ENCODE measurements around the gene MTA1.

The MTA1 gene

GRCh38 chr14:105471823-105472485 is 52.3 kb downstream of the MTA1 start:
- no peak for TF ChIP-seq EZH2phosphoT487 (conservative IDR thresholded peaks at IDR 0.05; ENCODE audit: low read length)
- TF ChIP-seq CTCF (IDR thresholded peaks at IDR 0.05; ENCODE audit: insufficient read depth, low read length, poor library complexity, severe bottlenecking), result no peak
- H3K4me3 ChIP-seq (ENCODE audit: insufficient read depth, low read length, poor library complexity, severe bottlenecking), result no peak overlapping the region
- no peaks in the 10 kb centered on the region for H3K9me2 ChIP-seq (replicated peaks; ENCODE audit: insufficient read depth, low read length)
- H3K9me3 ChIP-seq (ENCODE audit: insufficient read depth, low read length), result no peaks in the 10 kb centered on the region
- no peaks in the 10 kb centered on the region for H3K27me3 ChIP-seq (ENCODE audit: low read length)
- no peak overlapping the region for H3K9ac ChIP-seq (ENCODE audit: low read length)
- no peaks in the 10 kb centered on the region for H3K36me3 ChIP-seq (ENCODE audit: low read length)
- H4K20me1 ChIP-seq (ENCODE audit: low read depth, low read length), result no peaks in the 10 kb centered on the region
- H3K27ac ChIP-seq (ENCODE audit: low read depth, low read length), result no peak overlapping the region
- H3K4me2 ChIP-seq (ENCODE audit: low read depth, low read length, poor library complexity, severe bottlenecking), result no peak overlapping the region
- peaks cover 5% of the 10 kb centered on the region for H3F3A ChIP-seq (ENCODE audit: insufficient read depth)
- H2AFZ ChIP-seq (ENCODE audit: low read depth, low read length, severe bottlenecking), result no peak overlapping the region
- no peaks in the 10 kb centered on the region for H3K79me2 ChIP-seq (ENCODE audit: insufficient read depth, low read length)

GRCh38 chr14:105472486-105472991 is 52.9 kb downstream of the MTA1 start:
- Histone ChIP-seq H3F3A (ENCODE audit: insufficient read depth) (peaks cover 5% of the 10 kb centered on the region), H3K36me3 (ENCODE audit: low read length) (no peaks in the 10 kb centered on the region), H2AFZ (ENCODE audit: low read depth, low read length, severe bottlenecking) (no peak overlapping the region), H3K4me3 (ENCODE audit: insufficient read depth, low read length, poor library complexity, severe bottlenecking) (no peak overlapping the region), H3K9me2 (replicated peaks; ENCODE audit: insufficient read depth, low read length) (no peaks in the 10 kb centered on the region), H3K27me3 (ENCODE audit: low read length) (no peaks in the 10 kb centered on the region), H3K79me2 (ENCODE audit: insufficient read depth, low read length) (no peaks in the 10 kb centered on the region), H3K9ac (ENCODE audit: low read length) (no peak overlapping the region), H4K20me1 (ENCODE audit: low read depth, low read length) (no peaks in the 10 kb centered on the region), H3K4me2 (ENCODE audit: low read depth, low read length, poor library complexity, severe bottlenecking) (no peak overlapping the region), H3K27ac (ENCODE audit: low read depth, low read length) (no peak overlapping the region), H3K9me3 (ENCODE audit: insufficient read depth, low read length) (0 out of 2 replicates have a peak, but pooled peaks cover 3% of the 10 kb centered on the region)
- TF ChIP-seq EZH2phosphoT487 (conservative IDR thresholded peaks at IDR 0.05; ENCODE audit: low read length) (no peak), CTCF (IDR thresholded peaks at IDR 0.05; ENCODE audit: insufficient read depth, low read length, poor library complexity, severe bottlenecking) (no peak)

- Histone ChIP-seq H3K79me2 (ENCODE audit: insufficient read depth, low read length) (no peaks in the 10 kb centered on the region), H3K9me3 (ENCODE audit: insufficient read depth, low read length) (0 out of 2 replicates have a peak, but pooled peaks cover 3% of the 10 kb centered on the region), H4K20me1 (ENCODE audit: low read depth, low read length) (no peaks in the 10 kb centered on the region), H3K9ac (ENCODE audit: low read length) (no peak overlapping the region), H3K9me2 (replicated peaks; ENCODE audit: insufficient read depth, low read length) (no peaks in the 10 kb centered on the region), H3K36me3 (ENCODE audit: low read length) (no peaks in the 10 kb centered on the region), H2AFZ (ENCODE audit: low read depth, low read length, severe bottlenecking) (no peak overlapping the region), H3F3A (ENCODE audit: insufficient read depth) (peaks cover 5% of the 10 kb centered on the region), H3K27me3 (ENCODE audit: low read length) (no peaks in the 10 kb centered on the region), H3K27ac (ENCODE audit: low read depth, low read length) (no peak overlapping the region), H3K4me3 (ENCODE audit: insufficient read depth, low read length, poor library complexity, severe bottlenecking) (no peak overlapping the region), H3K4me2 (ENCODE audit: low read depth, low read length, poor library complexity, severe bottlenecking) (no peak overlapping the region)
- TF ChIP-seq CTCF (IDR thresholded peaks at IDR 0.05; ENCODE audit: insufficient read depth, low read length, poor library complexity, severe bottlenecking), result no peak
- TF ChIP-seq EZH2phosphoT487 (conservative IDR thresholded peaks at IDR 0.05; ENCODE audit: low read length), result no peak
Observed at GRCh38 chr14:105473033-105473676, 53.5 kb downstream of the MTA1 start.

Measured in SU-DHL-6 (cell line).